Measurements from ENCODE around the gene SMAD7. TPM values are rescaled to one million over a fixed set of nuclear protein-coding genes. Genes with fewer than 3 reads are reported as not detected.

Gene SMAD7
- total and polyA plus RNA-seq, 2 donors = 25.6 to 31.5 TPM

DNA sequence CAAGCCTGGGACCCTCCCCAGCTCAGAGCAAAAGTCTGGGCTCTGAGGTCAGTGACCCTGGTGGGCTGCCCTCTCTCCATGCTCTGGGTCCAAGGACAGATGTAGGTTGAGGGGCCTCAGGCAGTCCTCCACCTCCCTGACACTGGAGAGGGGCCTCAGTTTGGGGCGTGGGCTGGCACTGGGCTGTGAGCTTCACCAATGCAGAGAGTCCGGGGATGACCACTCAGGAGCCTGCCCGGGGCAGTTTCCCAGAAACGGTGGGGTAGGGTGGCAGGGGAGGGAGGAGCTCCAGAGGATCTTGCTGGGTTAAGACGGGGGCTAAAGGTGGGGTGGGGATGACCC lies 40.5 kb upstream of the SMAD7 start:
- WGBS = 77% methylated on average over 5 of the region's 5 CpGs
- no peak overlapping the region for H3K27ac ChIP-seq (ENCODE audit: low read depth)
- H3K36me3 ChIP-seq (ENCODE audit: insufficient read depth) = no peaks in the 10 kb centered on the region
- DNase-seq (ENCODE audit: extremely low spot score) = no peak
- H3K4me1 ChIP-seq (ENCODE audit: insufficient read depth) = no peaks in the 10 kb centered on the region
- no peak overlapping the region for H3K4me3 ChIP-seq (ENCODE audit: low read depth, low read length)

GRCh38 chr18:48990481-48991318 lies 39.9 kb upstream of the SMAD7 start:
- Histone ChIP-seq H3K27ac (ENCODE audit: low read depth) (no peak overlapping the region), H3K36me3 (ENCODE audit: insufficient read depth) (no peaks in the 10 kb centered on the region), H3K4me1 (ENCODE audit: insufficient read depth) (no peaks in the 10 kb centered on the region), H3K4me3 (ENCODE audit: low read depth, low read length) (no peak overlapping the region)
- 88% methylated on average over 15 of the region's 15 CpGs for WGBS
- DNase-seq (ENCODE audit: extremely low spot score) = no peak

- Histone ChIP-seq H3K4me3 (ENCODE audit: low read depth, low read length) (no peak overlapping the region), H3K27ac (ENCODE audit: low read depth) (no peak overlapping the region), H3K36me3 (ENCODE audit: insufficient read depth) (no peaks in the 10 kb centered on the region), H3K4me1 (ENCODE audit: insufficient read depth) (no peaks in the 10 kb centered on the region)
- no peak for DNase-seq (ENCODE audit: extremely low spot score)
- WGBS = 71% methylated on average over 16 of the region's 16 CpGs
These were observed 38.8 kb upstream of the SMAD7 start for GRCh38 chr18:48989304-48990303.

- 95% methylated on average over 15 of the region's 15 CpGs for WGBS
- H3K4me1 ChIP-seq (ENCODE audit: insufficient read depth) = no peaks in the 10 kb centered on the region
- H3K27ac ChIP-seq (ENCODE audit: low read depth) = no peak overlapping the region
- no peak for DNase-seq (ENCODE audit: extremely low spot score)
- H3K36me3 ChIP-seq (ENCODE audit: insufficient read depth) = no peaks in the 10 kb centered on the region
- H3K4me3 ChIP-seq (ENCODE audit: low read depth, low read length) = no peak overlapping the region
These were observed 37.9 kb upstream of the SMAD7 start for GRCh38 chr18:48988508-48989303.

DNA sequence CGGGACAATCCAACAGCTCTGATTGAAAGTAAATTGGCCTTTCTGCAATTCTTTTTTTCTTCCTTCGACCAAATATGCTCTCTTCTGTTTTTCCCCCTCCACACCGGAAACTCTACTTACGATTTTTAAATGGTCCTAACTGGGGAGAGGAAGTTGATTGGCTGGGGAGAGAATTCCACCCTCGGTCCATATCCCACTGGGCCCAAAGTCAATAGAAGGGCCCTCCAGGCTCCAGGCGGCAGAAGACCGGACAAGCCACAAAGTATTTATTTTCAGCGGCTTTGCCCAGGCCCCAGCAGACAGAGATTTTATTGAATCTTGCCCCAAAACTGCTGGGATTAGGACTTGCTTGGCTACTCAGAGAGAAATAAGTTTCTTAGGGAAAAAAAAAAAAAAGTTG lies 37.1 kb upstream of the SMAD7 start:
- Histone ChIP-seq H3K4me1 (ENCODE audit: insufficient read depth) (no peaks in the 10 kb centered on the region), H3K27ac (ENCODE audit: low read depth) (no peak overlapping the region)
- 84% methylated on average over 8 of the region's 8 CpGs for WGBS

GRCh38 chr18:48986851-48987761 lies 36.3 kb upstream of the SMAD7 start:
- 90% methylated on average over 20 of the region's 20 CpGs for WGBS
- Histone ChIP-seq H3K27ac (ENCODE audit: low read depth) (no peak overlapping the region), H3K4me1 (ENCODE audit: insufficient read depth) (no peaks in the 10 kb centered on the region), H3K4me3 (ENCODE audit: low read depth, low read length) (no peak overlapping the region), H3K36me3 (ENCODE audit: insufficient read depth) (no peaks in the 10 kb centered on the region)
- no peak for DNase-seq (ENCODE audit: extremely low spot score)

More for the DNA sequence above, 37.1 kb upstream of the SMAD7 start:
- Histone ChIP-seq H3K4me3 (ENCODE audit: low read depth, low read length) (no peak overlapping the region), H3K36me3 (ENCODE audit: insufficient read depth) (no peaks in the 10 kb centered on the region)
- DNase-seq (ENCODE audit: extremely low spot score) = no peak

GRCh38 chr18:48985161-48985560 lies 34.4 kb upstream of the SMAD7 start:
- no peak for DNase-seq (ENCODE audit: extremely low spot score)
- 82% methylated on average over 3 of the region's 3 CpGs for WGBS
- H3K4me3 ChIP-seq (ENCODE audit: low read depth, low read length) = no peak overlapping the region

GRCh38 chr18:48983793-48984437 lies 33.1 kb upstream of the SMAD7 start:
- 91% methylated on average over 8 of the region's 8 CpGs for WGBS
- no peak overlapping the region for H3K4me3 ChIP-seq (ENCODE audit: low read depth, low read length)
- no peak overlapping the region for H3K27ac ChIP-seq (ENCODE audit: low read depth)
- no peaks in the 10 kb centered on the region for H3K36me3 ChIP-seq (ENCODE audit: insufficient read depth)
- no peak for DNase-seq (ENCODE audit: extremely low spot score)
- no peaks in the 10 kb centered on the region for H3K4me1 ChIP-seq (ENCODE audit: insufficient read depth)

More at GRCh38 chr18:48985161-48985560, 34.4 kb upstream of the SMAD7 start:
- Histone ChIP-seq H3K36me3 (ENCODE audit: insufficient read depth) (no peaks in the 10 kb centered on the region), H3K27ac (ENCODE audit: low read depth) (no peak overlapping the region), H3K4me1 (ENCODE audit: insufficient read depth) (no peaks in the 10 kb centered on the region)

DNA sequence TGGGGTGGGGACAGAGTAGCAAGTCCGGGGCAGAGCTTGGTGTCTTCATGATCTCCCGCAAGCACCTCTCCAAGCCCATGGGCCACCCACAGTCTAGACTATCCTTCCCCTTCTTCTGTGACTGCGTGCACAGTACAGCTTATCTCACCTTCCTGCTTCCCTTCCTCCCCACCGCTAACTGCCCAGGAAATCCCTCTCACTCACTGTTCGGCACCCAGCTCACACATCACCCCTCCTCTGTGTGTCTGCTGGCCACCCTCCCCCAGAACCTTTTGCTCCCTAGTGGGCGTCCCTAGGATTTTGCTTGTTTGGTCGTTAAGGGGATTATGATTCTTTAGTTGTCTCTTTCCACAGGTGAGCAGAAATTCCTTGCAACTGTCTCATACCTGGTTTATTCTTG lies 31.5 kb upstream of the SMAD7 start:
- DNase-seq (ENCODE audit: extremely low spot score) = no peak
- Histone ChIP-seq H3K36me3 (ENCODE audit: insufficient read depth) (no peaks in the 10 kb centered on the region), H3K4me1 (ENCODE audit: insufficient read depth) (no peaks in the 10 kb centered on the region), H3K4me3 (ENCODE audit: low read depth, low read length) (no peak overlapping the region), H3K27ac (ENCODE audit: low read depth) (no peak overlapping the region)
- 77% methylated on average over 7 of the region's 7 CpGs for WGBS

GRCh38 chr18:48979944-48980890 lies 29.5 kb upstream of the SMAD7 start:
- 75% methylated on average over 11 of the region's 11 CpGs for WGBS
- H3K36me3 ChIP-seq (ENCODE audit: insufficient read depth) = no peaks in the 10 kb centered on the region
- no peaks in the 10 kb centered on the region for H3K4me1 ChIP-seq (ENCODE audit: insufficient read depth)
- H3K27ac ChIP-seq (ENCODE audit: low read depth) = no peak overlapping the region
- no peak for DNase-seq (ENCODE audit: extremely low spot score)
- H3K4me3 ChIP-seq (ENCODE audit: low read depth, low read length) = no peak overlapping the region

- H3K27ac ChIP-seq (ENCODE audit: low read depth) = no peak overlapping the region
- 96% methylated on average over 9 of the region's 9 CpGs for WGBS
- DNase-seq (ENCODE audit: extremely low spot score) = no peak
- no peaks in the 10 kb centered on the region for H3K4me1 ChIP-seq (ENCODE audit: insufficient read depth)
- no peaks in the 10 kb centered on the region for H3K36me3 ChIP-seq (ENCODE audit: insufficient read depth)
- no peak overlapping the region for H3K4me3 ChIP-seq (ENCODE audit: low read depth, low read length)
These were observed 27.1 kb upstream of the SMAD7 start for GRCh38 chr18:48977914-48978313.

All from urinary bladder (tissue), 4 donors.